DOHH2 (cell line): ENCODE data around the gene SBSN.

Experiments
- CTCF ChIP-seq: fragments of 200-600 bp; sonication (generic); IDR thresholded peaks from one replicate; pipeline ENCODE4 v1.5.1; 2014; ENCODE audit warnings: antibody characterized with exemption, mild to moderate bottlenecking, low read depth, low read length; ENCODE audit not compliant: poor library complexity, severe bottlenecking
- EZH2phosphoT487 ChIP-seq: fragments of 200-600 bp; sonication (generic); IDR thresholded peaks from 2 replicates; pipeline ENCODE4 v1.6.1; 2017; ENCODE audit warnings: borderline replicate concordance, mild to moderate bottlenecking, antibody characterized with exemption, low read length, moderate library complexity, mixed read lengths

- TF ChIP-seq CTCF (no peak), EZH2phosphoT487 (no peak)
Observed at GRCh38 chr19:35562336-35562735, 34.2 kb upstream of the SBSN start.
